HG02588 (cell line): ENCODE measurements around the gene MYCBPAP.

Experiments
- ATAC-seq: cut with Tn5 transposase; IDR thresholded peaks from one replicate; pipeline ENCODE4 v1.9.1; 2021; ENCODE audit warnings: mild to moderate bottlenecking, moderate library complexity; ENCODE audit not compliant: unreplicated experiment

Gene MYCBPAP

DNA sequence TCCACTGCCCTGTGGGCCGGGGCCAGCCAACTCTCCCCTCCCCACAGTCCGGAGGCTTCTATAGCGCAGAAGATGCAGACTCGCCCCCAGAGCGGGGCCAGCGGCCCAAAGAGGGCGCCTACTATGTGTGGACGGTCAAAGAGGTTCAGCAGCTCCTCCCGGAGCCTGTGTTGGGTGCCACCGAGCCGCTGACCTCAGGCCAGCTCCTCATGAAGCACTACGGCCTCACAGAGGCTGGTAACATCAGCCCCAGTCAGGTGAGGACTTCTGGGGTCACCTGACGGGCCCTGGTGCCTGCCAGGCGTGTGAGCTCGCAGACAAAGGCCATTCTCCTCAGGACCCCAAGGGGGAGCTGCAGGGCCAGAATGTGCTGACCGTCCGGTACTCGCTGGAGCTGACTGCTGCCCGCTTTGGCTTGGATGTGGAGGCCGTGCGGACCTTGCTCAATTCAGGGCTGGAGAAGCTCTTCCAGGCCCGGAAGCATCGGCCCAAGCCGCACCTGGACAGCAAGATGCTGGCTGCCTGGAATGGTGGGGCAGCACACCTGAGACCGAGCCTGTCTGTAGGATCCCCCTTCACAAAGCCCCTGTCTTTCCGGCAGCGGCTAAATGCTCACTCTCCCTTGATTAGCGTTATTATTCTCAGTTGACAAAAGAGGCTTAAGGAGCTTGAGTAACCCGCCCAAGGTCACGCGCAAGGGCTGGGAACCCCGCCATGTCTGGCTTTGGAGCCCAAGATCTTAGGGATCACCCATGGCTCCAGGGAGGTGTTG lies 42.6 kb downstream of the MYCBPAP start:
- ATAC-seq: no peak

DNA sequence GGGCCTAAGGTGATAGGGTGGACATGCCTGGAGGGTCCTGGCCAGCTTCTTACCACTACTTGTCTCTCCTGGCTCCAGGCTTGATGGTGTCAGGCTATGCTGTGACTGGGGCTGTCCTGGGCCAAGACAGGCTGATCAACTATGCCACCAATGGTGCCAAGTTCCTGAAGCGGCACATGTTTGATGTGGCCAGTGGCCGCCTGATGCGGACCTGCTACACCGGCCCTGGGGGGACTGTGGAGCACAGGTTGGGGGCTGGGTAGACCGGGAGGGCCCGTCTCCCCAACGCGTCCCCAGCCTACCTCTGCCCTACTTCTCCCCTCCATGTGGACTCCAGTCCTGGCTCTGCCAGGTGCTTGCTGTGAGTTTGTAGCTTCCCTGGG lies 43.2 kb downstream of the MYCBPAP start:
- ATAC-seq: no peak

DNA sequence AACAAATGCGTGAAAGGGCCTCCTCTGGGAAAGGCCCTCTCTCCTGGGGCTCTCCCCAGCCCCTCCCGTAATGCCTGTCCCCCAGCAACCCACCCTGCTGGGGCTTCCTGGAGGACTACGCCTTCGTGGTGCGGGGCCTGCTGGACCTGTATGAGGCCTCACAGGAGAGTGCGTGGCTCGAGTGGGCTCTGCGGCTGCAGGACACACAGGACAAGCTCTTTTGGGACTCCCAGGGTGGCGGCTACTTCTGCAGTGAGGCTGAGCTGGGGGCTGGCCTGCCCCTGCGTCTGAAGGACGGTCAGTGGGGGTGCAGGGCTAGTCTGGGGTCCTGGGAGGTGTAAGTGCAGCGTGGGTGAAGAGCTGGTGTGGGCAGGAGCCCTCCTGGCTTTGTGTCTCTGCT lies 43.6 kb downstream of the MYCBPAP start:
- no peak for ATAC-seq

DNA sequence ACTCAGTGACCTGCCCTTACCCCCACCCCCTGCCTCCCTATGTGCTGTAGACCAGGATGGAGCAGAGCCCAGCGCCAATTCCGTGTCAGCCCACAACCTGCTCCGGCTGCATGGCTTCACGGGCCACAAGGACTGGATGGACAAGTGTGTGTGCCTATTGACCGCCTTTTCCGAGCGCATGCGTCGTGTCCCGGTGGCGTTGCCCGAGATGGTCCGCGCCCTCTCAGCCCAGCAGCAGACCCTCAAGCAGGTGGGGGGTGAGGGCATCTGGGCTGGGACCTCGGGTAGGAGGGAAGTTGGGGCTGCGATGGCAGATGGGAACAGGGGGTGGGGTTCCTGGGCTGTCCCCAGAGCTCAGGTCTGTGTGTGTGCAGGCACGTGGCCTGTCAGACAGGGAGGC lies 46.0 kb downstream of the MYCBPAP start:
- no peak for ATAC-seq

DNA sequence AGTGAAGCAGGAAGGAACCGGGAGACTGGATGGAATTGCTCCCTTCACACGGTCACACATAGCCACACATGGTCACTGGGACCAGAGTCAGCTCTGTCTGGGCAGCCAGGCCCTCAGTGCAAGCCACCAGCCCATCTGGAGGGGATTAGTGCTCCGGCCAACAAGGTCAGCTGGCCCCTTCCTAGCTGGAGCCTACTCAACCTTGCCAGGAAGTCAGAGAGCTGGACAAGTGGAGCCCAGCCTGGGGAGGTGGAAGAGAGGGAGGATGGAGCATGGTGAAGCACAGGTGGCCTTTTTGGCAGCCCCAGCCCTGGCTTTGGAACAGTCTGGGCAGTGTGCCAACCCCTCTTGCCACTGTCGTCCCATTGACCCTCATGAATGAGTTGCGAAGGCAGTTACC lies 48.6 kb downstream of the MYCBPAP start:
- no peak for ATAC-seq

DNA sequence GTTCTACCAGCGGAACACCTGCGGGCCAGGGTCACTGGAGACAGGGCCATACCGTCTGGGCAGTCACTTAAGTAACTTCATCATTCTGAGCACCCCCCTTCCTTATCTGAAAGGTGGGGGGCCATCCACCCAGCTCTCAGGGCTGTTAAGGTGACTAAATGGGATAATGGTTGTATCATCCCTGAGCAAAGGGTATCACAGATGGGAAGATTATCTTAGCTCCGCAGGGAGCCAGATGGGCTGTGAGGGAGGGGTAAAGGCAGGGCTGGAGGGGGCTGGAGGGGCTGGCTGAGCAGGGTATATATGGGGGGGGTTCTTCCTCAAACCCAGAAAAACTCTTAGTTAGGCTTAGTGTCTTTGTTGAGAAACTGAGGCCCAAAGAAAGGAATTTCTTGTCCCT lies 49.4 kb downstream of the MYCBPAP start:
- no peak for ATAC-seq

DNA sequence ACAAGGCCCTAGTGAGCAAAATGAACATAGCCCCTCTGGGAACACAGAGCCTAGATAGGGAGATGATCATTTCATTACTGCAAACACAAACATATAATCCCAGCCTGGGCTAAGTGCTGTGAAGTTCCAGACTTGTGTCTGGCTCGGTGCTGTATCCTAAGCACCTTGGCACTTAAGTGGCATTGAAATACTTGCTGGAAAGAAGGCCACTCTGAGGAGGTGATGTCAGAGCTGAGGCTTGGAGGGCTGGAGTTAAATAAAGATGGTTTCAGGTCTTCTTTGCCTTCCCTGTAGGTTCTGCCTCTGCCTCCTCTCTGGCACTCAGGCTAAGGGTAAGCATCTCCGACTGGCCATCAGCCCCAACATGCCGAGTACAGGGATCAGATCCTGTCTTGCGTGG lies 49.9 kb downstream of the MYCBPAP start:
- ATAC-seq: no peak

DNA sequence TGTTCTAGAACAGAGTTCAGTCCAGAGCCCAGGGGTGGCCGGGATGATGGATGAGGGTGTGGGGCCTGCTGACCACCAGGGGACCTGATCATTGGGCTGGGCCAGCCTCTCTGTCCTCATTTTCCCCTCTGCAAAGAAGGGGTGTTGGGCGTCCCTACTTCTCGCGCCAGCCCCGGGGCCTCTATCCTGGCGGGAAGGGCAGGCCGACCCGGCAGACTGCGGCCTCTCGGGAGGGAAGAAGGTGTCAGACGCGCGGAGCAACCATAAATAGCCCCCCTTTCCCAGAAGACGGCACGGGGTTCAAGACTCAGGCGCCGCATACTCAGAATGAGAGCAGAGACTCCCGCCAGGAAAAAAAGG lies 50.3 kb downstream of the MYCBPAP start:
- no peak for ATAC-seq

DNA sequence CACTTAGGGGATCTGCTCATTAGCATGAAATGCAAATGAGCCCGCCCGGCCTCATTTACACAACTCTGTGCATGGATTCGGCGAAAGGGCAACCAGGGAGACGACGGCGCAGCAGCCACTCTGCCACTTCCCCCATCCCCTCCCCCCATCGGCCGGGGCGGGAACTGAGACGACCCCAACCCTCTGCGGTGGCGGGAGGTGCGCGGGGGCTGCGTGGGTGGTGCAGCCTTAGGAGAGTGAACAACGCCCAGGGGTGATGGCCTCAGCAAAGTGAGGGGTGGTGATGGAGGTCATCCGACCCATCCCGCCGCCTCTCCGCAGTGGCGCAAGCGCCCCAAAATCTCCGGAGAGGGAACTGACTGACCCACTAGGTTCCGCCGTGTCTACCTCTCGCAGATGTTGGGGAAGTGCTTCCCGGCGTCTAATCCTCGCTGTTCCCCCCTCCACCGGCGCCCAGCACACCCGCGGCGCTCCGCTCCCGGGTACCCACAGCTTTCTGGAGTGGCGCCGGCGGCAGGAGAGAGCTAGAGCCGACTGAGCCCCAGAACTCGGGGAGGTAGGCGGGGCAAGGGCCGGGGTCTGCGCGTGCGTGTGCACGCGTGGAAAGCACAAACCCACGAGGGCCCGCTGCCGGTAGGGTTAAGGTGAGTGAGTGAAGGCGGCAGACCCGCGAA lies 50.8 kb downstream of the MYCBPAP start:
- no peak for ATAC-seq

DNA sequence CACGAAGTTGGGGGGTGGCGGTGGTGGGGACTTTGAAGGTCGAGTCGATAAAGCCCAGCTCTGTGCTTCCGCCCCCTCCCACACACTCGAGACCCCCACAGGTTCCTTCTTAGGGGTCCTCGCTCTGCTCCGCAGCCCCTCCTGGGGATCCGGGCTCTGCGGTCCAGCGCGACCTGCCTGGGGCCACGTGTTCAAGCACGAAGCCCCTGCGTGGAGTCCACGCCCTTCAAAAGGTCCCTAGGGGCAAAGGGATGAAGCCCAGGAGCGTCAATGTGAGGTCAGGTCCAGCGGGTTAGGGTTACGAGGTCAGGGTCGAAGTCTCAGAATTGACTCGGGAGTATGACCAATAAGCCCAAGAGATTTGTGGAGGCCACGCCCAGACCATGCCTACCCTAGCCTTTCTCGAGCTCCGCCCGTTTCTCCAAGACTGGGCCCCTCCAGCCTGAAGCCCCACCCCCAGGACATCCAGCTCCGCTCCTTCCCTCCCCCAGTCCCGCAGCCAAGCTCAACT lies 51.5 kb downstream of the MYCBPAP start:
- no peak for ATAC-seq

DNA sequence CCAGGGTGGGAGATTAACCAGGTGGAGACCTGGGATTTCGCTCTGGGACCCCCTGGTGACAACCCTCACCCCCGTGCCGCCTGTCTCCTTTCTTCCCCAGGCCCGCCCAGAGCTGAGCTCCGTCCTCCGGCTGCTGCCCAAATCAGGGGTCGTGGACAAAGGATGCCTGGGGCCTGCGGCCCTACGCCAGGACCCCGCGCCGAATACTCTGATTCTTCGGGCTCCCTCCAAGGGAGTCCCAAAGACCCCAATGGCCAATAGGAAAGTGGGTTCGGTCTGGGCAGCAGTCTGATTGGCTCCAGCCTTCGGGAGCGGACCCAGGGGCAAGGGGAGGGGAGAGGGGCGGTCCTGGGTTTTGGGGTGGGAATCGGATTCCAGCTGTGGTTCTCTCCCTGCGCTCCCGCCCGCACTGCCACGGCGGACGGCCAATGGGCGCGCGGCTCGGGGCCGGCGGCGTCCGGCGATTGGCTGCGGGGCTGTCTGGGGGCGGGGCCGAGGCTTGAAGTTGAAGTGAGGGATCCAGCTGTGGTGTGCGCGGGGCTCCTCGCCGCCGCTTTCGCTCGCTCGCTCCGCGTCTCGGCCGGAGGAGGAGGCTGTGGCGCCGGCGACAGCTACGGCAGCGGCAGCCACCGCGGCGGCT lies 52.1 kb downstream of the MYCBPAP start, which contains the start of gene CACNA1G:
TSS of gene CACNA1G (plus strand) at position 531 of the 640 bp plus-strand sequence. CDS start 745 bp downstream, outside the sequence.
- peak; percentile 86 for ATAC-seq

DNA sequence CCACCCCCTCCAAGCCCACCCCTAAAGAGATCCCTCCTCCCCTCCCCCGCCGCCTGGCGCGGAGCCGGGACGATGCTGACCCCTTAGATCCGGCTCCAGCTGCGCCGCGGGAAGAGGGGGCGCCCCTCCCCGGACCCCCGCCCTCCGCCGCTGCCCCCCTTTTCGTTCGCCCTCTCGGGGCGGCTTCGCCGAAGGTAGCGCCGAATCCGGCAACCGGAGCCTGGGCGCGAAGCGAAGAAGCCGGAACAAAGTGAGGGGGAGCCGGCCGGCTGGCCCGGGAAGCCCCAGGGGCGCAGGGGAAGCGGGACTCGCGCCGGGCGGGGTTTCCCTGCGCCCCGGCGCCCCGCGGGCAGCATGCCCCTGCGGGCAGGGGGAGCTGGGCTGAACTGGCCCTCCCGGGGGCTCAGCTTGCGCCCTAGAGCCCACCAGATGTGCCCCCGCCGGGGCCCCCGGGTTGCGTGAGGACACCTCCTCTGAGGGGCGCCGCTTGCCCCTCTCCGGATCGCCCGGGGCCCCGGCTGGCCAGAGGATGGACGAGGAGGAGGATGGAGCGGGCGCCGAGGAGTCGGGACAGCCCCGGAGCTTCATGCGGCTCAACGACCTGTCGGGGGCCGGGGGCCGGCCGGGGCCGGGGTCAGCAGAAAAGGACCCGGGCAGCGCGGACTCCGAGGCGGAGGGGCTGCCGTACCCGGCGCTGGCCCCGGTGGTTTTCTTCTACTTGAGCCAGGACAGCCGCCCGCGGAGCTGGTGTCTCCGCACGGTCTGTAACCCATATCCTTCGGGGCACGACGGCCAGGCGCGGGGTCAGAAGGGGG lies 52.9 kb downstream of the MYCBPAP start:
- peak; percentile 15 for ATAC-seq

DNA sequence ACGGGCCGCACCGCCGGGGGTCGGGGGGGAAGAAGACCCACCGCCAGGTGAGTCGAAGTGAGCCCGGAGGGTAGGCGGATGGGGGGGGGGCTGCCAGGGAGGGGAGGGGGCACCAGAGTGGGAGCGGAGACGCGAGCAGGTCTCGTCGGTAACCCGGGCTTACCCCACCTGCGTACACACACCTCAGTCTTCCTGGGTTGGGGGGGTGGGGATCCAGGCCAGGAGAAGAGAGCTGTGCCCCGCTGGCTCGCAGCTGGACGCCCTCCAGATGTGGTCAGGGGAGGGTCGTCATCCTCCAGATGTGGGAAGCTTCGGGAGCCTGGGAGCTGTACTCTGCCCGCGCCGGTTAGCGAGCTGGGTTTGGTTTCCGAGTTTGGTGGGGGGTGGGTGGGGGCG lies 53.5 kb downstream of the MYCBPAP start:
- ATAC-seq: no peak

DNA sequence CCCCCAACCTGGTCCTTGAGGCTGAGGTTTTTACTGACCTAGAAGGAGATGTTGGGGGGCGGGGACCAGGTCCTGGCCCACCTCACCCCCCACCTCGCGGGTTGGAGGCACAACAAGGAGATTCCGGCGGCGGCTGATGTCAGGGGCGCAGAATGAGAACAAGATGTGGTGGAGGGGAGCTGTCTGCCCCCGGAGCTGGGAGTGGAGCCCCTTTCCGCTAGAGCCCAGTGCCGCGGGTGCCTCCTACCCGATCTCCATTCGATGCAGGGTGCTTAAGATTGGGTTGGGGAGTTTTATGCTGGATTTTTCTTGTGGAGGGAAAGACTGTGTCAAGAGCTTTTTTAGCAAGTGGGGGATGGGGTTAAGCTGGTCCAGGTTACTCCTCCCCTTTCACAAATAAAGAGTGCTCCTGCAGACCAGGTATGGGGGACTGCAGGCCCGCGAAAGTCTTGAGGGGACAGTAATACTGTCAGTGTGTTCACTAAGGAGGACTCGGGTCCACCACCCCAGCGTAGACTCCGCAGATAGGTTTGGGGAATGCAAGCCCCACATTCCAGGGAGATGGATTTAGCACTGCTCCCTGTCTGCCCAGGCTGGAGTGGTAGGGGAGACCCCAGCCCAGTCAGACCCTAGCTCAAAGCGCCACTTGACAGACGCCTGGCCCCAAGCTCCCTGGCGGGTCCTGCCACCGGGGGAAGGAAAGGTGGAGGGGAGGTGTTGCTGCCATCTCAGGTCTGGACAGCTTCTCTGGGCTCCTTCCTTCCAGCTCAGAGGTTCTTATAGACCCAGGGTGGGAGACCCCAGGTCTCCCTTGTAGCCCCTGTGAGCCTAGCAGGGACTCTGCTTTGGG lies 54.2 kb downstream of the MYCBPAP start:
- ATAC-seq: no peak

DNA sequence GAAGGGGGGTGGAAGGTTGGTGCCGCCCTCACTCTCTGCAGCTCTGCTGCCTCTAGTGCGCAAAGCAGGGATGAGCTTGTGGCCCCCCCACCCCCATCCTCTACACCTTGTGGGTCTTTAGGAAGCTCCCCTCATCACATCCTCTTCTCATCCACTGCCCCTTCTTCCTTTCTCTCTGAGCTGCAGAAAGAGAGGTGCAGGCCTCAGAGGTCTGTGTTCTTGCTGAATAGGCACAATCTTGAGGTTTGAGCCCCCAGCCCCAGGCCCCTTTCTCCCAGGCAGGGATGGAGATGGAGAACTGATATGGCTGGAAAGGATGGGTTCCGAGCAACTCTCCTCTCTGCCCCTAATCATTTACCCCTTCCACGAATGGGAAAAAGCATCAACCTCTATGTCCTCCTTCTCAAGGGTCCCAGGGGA lies 54.9 kb downstream of the MYCBPAP start:
- no peak for ATAC-seq

DNA sequence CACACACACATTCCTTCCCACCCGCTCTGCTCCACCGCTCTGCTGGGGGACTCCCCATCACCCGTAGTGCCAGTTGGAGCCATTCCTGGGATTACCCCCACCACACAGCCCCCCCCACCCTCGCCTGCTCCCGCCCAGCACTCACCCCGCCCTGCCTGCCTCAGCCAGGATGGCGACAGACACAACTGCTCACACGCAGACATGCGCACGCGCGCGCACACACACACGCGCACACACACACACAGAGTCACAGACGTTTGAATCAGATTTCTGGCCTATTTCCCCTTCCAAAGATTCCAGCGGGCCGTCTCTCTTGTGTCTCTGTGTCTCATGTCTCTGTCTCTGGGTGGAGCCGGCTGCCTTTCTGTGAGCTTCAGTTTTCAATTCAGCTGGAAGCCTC lies 56.7 kb downstream of the MYCBPAP start:
- no peak for ATAC-seq

DNA sequence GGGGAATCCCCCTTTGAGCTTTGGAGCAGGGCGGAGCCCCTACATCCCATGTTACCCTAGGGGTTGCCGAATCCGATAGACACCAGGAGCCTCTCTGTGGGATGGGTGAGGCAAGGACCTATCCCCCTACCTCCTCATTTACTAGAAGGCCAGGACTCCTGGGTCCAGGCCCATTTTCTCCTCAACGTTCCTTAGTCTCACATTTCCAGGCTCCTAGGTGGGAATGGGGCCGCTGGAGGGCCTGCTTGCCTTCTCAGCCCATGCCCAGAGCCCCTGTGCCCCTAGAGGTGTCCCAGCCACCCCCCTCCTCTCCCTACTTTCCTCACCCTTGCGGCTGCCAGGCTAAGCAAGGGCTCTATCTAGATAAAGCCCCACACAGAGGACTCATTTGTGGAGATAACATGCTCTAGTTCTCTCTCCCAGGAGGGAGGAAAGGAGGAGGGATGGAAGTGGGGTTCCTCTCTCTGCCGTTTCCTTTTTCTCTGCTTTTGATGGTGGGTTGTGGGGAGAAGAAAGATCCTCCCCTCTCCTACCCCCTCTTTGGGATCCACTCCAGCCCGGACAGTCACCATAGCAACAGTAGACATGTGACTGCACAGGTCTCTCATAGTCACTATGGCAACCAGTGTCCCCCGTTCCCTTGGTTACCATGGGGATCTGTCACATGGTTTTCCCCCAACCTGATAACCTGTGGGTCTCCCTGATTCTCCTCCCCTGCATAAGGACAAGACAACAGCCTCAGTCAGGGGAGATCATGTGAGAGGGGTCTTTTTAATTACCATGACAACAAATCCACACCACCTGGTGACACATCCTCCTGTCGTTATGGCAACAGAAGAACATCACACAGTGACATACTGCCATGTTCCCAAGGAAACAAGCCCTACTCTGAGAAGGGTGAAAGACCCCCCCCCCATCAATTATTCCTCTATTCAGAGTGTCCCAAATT lies 57.4 kb downstream of the MYCBPAP start:
- ATAC-seq: no peak

DNA sequence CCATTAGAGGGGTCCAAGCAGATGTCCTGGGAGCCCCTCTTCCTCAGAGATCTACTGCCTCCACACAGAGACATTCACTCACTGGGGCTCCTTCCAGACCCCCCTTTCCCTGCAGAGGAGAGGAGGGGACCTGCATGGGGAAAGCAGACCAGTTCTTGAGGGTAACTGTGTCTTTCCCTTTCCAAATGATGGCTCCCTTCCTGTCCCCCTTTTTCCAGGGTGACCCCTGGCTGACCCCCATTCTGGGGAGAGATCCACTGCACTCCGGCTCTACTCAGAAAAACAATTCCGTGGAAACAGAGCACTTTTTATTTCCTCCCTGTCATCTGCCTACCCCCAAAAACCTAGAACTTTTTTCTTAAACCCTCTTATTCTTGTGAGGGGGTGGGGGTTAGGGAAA lies 58.6 kb downstream of the MYCBPAP start:
- ATAC-seq: no peak

DNA sequence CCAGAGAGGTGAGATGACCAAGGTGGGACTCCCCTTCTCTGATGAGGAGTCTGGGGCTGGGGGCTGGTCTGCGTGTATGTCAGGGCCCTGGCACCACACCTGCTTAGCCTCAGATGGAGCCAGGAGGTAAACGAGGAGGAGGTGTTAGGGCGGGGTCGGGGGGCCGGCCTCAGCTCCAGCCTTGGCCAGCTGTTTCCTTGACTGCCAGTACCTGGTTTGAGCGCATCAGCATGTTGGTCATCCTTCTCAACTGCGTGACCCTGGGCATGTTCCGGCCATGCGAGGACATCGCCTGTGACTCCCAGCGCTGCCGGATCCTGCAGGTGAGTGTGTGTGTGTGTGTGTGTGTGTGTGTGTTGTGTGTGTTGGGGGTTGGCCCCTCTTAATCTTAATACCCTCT lies 60.4 kb downstream of the MYCBPAP start:
- ATAC-seq: no peak
